Activated naive CD8-positive, alpha-beta T cell (primary cell): Measurements from ENCODE around the gene CCDC24.
A peak's percentile ranks its signal among the peaks of the same experiment; 100 is the strongest.

Experiments
- H3K27ac Mint-ChIP-seq: one replicate; pipeline ENCODE4 v1.8.0; 2021; ENCODE audit warnings: mixed read lengths
- H3K27me3 Mint-ChIP-seq: one replicate; pipeline ENCODE4 v1.8.0; 2021; ENCODE audit warnings: mixed read lengths
- H3K36me3 Mint-ChIP-seq: one replicate; pipeline ENCODE4 v1.8.0; 2021; ENCODE audit warnings: mixed read lengths
- H3K4me1 Mint-ChIP-seq: one replicate; pipeline ENCODE4 v1.8.0; 2021; ENCODE audit warnings: low read depth, mixed read lengths
- H3K4me3 Mint-ChIP-seq: one replicate; pipeline ENCODE4 v1.8.0; 2021; ENCODE audit warnings: mild to moderate bottlenecking, mixed read lengths
- H3K9me3 Mint-ChIP-seq: one replicate; pipeline ENCODE4 v1.8.0; 2021; ENCODE audit warnings: low read depth, mixed read lengths

The CCDC24 gene

GRCh38 chr1:43982241-43982640, 9.2 kb upstream of the CCDC24 start:
- Mint-ChIP-seq H3K4me1 (peaks cover 22% of the 10 kb centered on the region), H3K27me3 (no peaks in the 10 kb centered on the region), H3K27ac (no peak overlapping the region), H3K36me3 (peaks cover 12% of the 10 kb centered on the region), H3K4me3 (no peak overlapping the region), H3K9me3 (no peaks in the 10 kb centered on the region)

DNA sequence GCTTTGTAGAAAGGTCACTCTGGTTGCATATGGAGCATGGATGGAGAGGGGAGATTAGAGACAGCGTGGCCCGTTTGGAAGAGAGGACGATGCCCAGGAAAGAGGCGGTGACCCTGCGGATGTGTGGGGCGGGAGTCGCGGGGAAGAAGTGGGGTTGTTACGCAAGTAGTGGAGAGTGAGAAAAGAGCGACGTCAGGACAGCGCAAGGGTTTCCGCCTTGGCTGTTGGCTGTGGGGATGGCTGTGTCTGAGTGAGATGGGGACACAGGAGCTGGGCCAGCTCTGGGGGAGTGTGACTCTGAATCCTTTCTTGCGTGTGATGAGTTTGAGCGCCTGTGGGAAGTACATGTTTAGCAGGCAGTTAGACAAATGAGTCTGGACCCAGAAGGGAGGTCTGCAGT, 8.6 kb upstream of the CCDC24 start:
- peaks cover 6% of the 10 kb centered on the region for H3K36me3 Mint-ChIP-seq
- no peak overlapping the region for H3K4me3 Mint-ChIP-seq
- no peaks in the 10 kb centered on the region for H3K9me3 Mint-ChIP-seq
- no peak overlapping the region for H3K27ac Mint-ChIP-seq
- H3K4me1 Mint-ChIP-seq = peaks cover 17% of the 10 kb centered on the region
- no peaks in the 10 kb centered on the region for H3K27me3 Mint-ChIP-seq

GRCh38 chr1:43983253-43983899, 8.0 kb upstream of the CCDC24 start:
- Mint-ChIP-seq H3K36me3 (peaks cover 4% of the 10 kb centered on the region), H3K4me3 (no peak overlapping the region), H3K4me1 (peaks cover 11% of the 10 kb centered on the region), H3K27ac (no peak overlapping the region), H3K27me3 (no peaks in the 10 kb centered on the region), H3K9me3 (no peaks in the 10 kb centered on the region)

DNA sequence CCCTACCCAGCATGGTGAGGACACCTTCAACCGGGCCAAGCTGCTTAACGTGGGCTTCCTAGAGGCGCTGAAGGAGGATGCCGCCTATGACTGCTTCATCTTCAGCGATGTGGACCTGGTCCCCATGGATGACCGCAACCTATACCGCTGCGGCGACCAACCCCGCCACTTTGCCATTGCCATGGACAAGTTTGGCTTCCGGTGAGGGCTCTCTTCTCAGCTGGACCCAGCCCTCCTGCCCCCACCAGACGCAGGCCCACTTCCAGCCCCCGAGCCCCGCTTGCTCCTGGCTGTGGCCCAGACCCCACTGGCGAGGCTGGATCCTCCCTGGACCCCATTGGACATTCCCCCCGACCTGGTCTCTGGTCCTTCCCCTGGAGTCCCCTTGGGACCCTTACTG, 6.5 kb upstream of the CCDC24 start:
- peaks cover 6% of the 10 kb centered on the region for H3K4me1 Mint-ChIP-seq
- no peaks in the 10 kb centered on the region for H3K9me3 Mint-ChIP-seq
- H3K4me3 Mint-ChIP-seq = no peak overlapping the region
- H3K27me3 Mint-ChIP-seq = no peaks in the 10 kb centered on the region
- no peak overlapping the region for H3K27ac Mint-ChIP-seq
- H3K36me3 Mint-ChIP-seq = peaks cover 4% of the 10 kb centered on the region

DNA sequence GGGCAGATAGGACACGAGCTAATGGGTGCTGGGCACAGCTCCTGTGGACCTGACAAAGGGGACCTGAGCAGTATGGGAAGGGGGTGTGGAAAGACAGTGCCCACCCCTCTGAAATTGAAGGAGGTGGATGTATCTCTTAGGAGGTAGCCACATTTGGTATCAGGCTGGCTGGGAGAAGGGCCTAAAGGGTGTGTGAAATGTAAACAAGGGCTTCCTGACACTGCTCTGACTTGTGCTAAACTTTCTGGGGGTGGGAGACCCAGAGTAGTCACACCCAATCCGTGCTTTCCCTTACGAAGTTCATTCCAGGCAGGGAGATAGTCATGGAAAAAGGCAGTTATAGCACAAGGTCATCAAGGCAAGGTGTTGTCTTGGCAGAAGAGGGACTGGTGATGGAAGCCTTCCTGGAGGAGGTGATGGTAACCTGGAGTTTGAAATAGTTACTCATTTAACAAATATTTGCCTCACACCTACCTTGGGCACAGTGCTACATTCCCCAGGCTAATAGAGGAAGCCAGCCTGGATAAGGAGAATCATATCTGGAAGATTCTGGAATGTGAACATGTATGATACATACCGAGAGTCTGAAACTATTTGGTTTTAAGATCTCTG, 5.3 kb upstream of the CCDC24 start:
- H3K27me3 Mint-ChIP-seq = no peaks in the 10 kb centered on the region

GRCh38 chr1:43986712-43987111, 4.7 kb upstream of the CCDC24 start:
- Mint-ChIP-seq H3K27ac (no peak overlapping the region), H3K9me3 (no peaks in the 10 kb centered on the region), H3K4me1 (peaks cover 4% of the 10 kb centered on the region), H3K36me3 (peaks cover 4% of the 10 kb centered on the region), H3K27me3 (no peaks in the 10 kb centered on the region), H3K4me3 (no peak overlapping the region)

More for the DNA sequence above, 5.3 kb upstream of the CCDC24 start:
- Mint-ChIP-seq H3K9me3 (no peaks in the 10 kb centered on the region), H3K36me3 (peaks cover 4% of the 10 kb centered on the region), H3K27ac (no peak overlapping the region), H3K4me3 (no peak overlapping the region), H3K4me1 (peaks cover under 1% of the 10 kb centered on the region)

GRCh38 chr1:43987159-43987902, 4.1 kb upstream of the CCDC24 start:
- Mint-ChIP-seq H3K36me3 (peaks cover 4% of the 10 kb centered on the region), H3K4me1 (peaks cover 8% of the 10 kb centered on the region)

GRCh38 chr1:43990271-43991199, 864 bp upstream of the CCDC24 start:
- no peaks in the 10 kb centered on the region for H3K36me3 Mint-ChIP-seq
- H3K27me3 Mint-ChIP-seq = no peaks in the 10 kb centered on the region
- H3K9me3 Mint-ChIP-seq = no peaks in the 10 kb centered on the region
- peak overlapping the region; percentile 88 for H3K4me3 Mint-ChIP-seq
- peaks cover 13% of the 10 kb centered on the region for H3K4me1 Mint-ChIP-seq
- peak overlapping the region; percentile 28 for H3K27ac Mint-ChIP-seq

More at GRCh38 chr1:43987159-43987902, 4.1 kb upstream of the CCDC24 start:
- no peak overlapping the region for H3K4me3 Mint-ChIP-seq
- no peaks in the 10 kb centered on the region for H3K9me3 Mint-ChIP-seq
- no peaks in the 10 kb centered on the region for H3K27me3 Mint-ChIP-seq
- no peak overlapping the region for H3K27ac Mint-ChIP-seq

- Mint-ChIP-seq H3K27ac (peak overlapping the region; percentile 28), H3K36me3 (no peaks in the 10 kb centered on the region), H3K27me3 (no peaks in the 10 kb centered on the region), H3K4me3 (peak overlapping the region; percentile 88), H3K4me1 (peaks cover 13% of the 10 kb centered on the region), H3K9me3 (no peaks in the 10 kb centered on the region)
Observed at GRCh38 chr1:43991200-43991475, 261 bp upstream of the CCDC24 start.

- no peaks in the 10 kb centered on the region for H3K9me3 Mint-ChIP-seq
- peaks cover 13% of the 10 kb centered on the region for H3K4me1 Mint-ChIP-seq
- no peaks in the 10 kb centered on the region for H3K36me3 Mint-ChIP-seq
- H3K27ac Mint-ChIP-seq = peak overlapping the region; percentile 37
- H3K4me3 Mint-ChIP-seq = peak overlapping the region; percentile 88
- H3K27me3 Mint-ChIP-seq = no peaks in the 10 kb centered on the region
Observed at GRCh38 chr1:43992232-43992995, 1.0 kb downstream of the CCDC24 start.

DNA sequence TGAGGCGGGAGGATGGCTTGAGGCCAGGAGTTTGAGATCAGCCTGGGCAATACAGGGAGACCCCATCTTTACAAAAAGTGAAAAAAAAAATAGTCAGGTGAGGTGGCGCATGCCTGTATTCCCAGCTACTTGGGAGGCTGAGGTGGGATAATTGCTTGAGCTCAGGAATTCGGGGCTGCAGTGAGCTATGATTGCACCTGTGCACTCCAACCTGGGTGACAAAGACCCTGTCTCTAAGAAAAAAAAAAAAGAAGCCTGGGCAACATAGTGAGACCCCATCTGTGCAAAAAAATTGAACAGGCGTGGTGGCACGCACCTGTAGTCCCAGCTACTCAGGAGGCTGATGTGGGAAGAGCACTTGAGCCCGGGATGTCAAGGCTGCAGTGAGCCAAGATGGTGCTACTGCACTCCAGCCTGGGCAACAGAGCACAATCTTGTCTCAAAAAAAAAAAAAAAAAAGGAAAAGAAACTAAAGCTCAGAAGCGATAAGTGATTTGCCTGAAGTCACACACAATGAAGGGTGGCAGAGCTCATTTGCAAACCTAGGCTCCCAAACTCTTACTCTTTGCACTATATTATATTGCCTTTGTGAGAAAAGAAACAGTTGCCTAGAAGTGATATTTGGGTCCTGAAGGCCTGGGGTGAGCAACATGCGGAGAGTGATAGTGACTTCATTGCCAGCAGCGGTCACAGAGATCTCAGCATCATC, 2.0 kb downstream of the CCDC24 start:
- Mint-ChIP-seq H3K27me3 (no peaks in the 10 kb centered on the region), H3K36me3 (no peaks in the 10 kb centered on the region)

DNA sequence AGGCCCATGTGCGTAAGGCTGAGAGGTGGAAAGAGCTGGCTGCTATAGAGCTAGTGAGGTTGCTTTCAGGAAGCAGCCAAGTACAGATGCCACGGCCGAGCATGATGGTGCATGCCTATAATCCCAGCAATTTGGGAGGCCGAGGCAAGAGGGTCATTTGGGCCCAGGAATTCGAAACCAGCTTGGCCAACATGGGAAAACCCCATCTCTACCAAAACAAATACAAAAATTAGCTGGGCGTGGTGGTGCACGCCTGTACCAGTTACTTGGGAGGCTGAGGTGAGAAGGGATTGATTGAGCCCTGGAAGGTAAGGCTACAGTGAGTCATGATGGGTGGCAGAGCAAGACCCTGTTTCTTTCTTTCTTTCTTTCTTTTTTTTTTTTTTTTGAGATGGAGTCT, 2.7 kb downstream of the CCDC24 start:
- Mint-ChIP-seq H3K4me1 (peaks cover 13% of the 10 kb centered on the region), H3K36me3 (peaks cover 2% of the 10 kb centered on the region), H3K4me3 (no peak overlapping the region), H3K9me3 (no peaks in the 10 kb centered on the region), H3K27me3 (no peaks in the 10 kb centered on the region), H3K27ac (no peak overlapping the region)

More for the DNA sequence above, 2.0 kb downstream of the CCDC24 start:
- Mint-ChIP-seq H3K9me3 (no peaks in the 10 kb centered on the region), H3K4me3 (no peak overlapping the region), H3K27ac (no peak overlapping the region), H3K4me1 (peaks cover 13% of the 10 kb centered on the region)

- no peaks in the 10 kb centered on the region for H3K9me3 Mint-ChIP-seq
- no peaks in the 10 kb centered on the region for H3K27me3 Mint-ChIP-seq
- H3K36me3 Mint-ChIP-seq = peaks cover 2% of the 10 kb centered on the region
- no peak overlapping the region for H3K27ac Mint-ChIP-seq
- peaks cover 13% of the 10 kb centered on the region for H3K4me1 Mint-ChIP-seq
- no peak overlapping the region for H3K4me3 Mint-ChIP-seq
Observed at GRCh38 chr1:43994794-43995790, 3.7 kb downstream of the CCDC24 start.
